ENCODE data around the gene C20orf204. TPM values are rescaled to one million over a fixed set of nuclear protein-coding genes. Genes with fewer than 3 reads are reported as not detected.

Gene C20orf204
- total RNA-seq = 1 to 10 TPM in 1 of 4 donors, under 1 TPM in 3; 0.37 to 6.5 (median 0.68) TPM

GRCh38 chr20:64035933-64036345, at the start of gene C20orf204:
Gene C20orf204 (plus strand): TSS chr20:64036182. CDS start chr20:64036324, 142 bp downstream.
- ATAC-seq (ENCODE audit: low FRiP score) (no peak), DNase-seq (ENCODE audit: low spot score) (no peak)
- no peak for TF ChIP-seq CTCF (IDR thresholded peaks at IDR 0.05)

GRCh38 chr20:64000906-64001305, 35.1 kb upstream of the C20orf204 start:
- no peak for TF ChIP-seq CTCF (IDR thresholded peaks at IDR 0.05)
- DNase-seq (ENCODE audit: low spot score) (no peak), ATAC-seq (ENCODE audit: low FRiP score) (no peak)

- TF ChIP-seq CTCF (IDR thresholded peaks at IDR 0.05) = no peak
- DNase-seq (ENCODE audit: low spot score) (no peak), ATAC-seq (ENCODE audit: low FRiP score) (no peak)
Measured at GRCh38 chr20:64001607-64002011, 34.4 kb upstream of the C20orf204 start.

GRCh38 chr20:64003960-64004725, 31.8 kb upstream of the C20orf204 start:
- TF ChIP-seq CTCF (IDR thresholded peaks at IDR 0.05) = no peak
- no peak for DNase-seq (ENCODE audit: low spot score)
- no peak for ATAC-seq (ENCODE audit: low FRiP score)

GRCh38 chr20:64005394-64005793, 30.6 kb upstream of the C20orf204 start:
- ATAC-seq (ENCODE audit: low FRiP score) (no peak), DNase-seq (ENCODE audit: low spot score) (no peak)
- no peak for TF ChIP-seq CTCF (IDR thresholded peaks at IDR 0.05)

- DNase-seq (ENCODE audit: low spot score) = no peak
- ATAC-seq (ENCODE audit: low FRiP score) = no peak
- no peak for TF ChIP-seq CTCF (IDR thresholded peaks at IDR 0.05)
Measured at GRCh38 chr20:64006490-64006889, 29.5 kb upstream of the C20orf204 start.

- no peak for ATAC-seq (ENCODE audit: low FRiP score)
- DNase-seq (ENCODE audit: low spot score) = no peak
- no peak for TF ChIP-seq CTCF (IDR thresholded peaks at IDR 0.05)
Measured at GRCh38 chr20:64006902-64007301, 29.1 kb upstream of the C20orf204 start.
